K562 (cell line): ENCODE measurements around the gene CSAG1. TPM values are rescaled to one million over a fixed set of nuclear protein-coding genes. Genes with fewer than 3 reads are reported as not detected.
"Not testable (repeated sequence)": the region's sequence is repeated elsewhere in the genome, so short reads cannot be mapped to it uniquely, and the experiment has no call there.

Experiments
- ATAC-seq: fragments of 200-7000 bp; cut with Tn5 transposase; 3 replicates; pipeline ENCODE4 v1.9.1; 2020; ENCODE audit warnings: moderate library complexity
- BruUV-seq: library from RNA; stranded (reverse); fragments of 400-500 nt; replicated peaks from 2 replicates; lab custom pipeline; 2021; lab: Mats Ljungman, UMichigan
- CTCF ChIA-PET: fragments of 300-600 bp; formaldehyde crosslinking; extraction: SDS; loops from one replicate; lab custom pipeline; 2021; ENCODE audit warnings: low intra/inter-chr PET ratio; lab: Yijun Ruan, JAX
- POLR2A ChIA-PET: fragments of 300-600, 350-650 bp; sonication (Branson Sonifier 250); formaldehyde crosslinking; extraction: SDS; loops from one replicate; lab custom pipeline; 2021; ENCODE audit warnings: antibody characterized with exemption, inconsistent platforms; lab: Yijun Ruan, JAX
- DNase-seq, 4 experiments: peaks; one replicate each; pipeline versions ENCODE4 v3.0.0 to v3.0.0-alpha.2; 2011 to 2018; ENCODE audit warnings: low spot score in 3 of 4, mixed read lengths in 3 of 4; ENCODE audit errors: extremely low read depth in 1 of 4
- FAIRE-seq: peaks from 2 replicates; lab custom pipeline; 2011; peaks lifted over from hg19 to GRCh38; lab: Jason Lieb, UNC
- H2AFZ ChIP-seq: 2 replicates; pipeline ENCODE4 v1.6.0; 2011; ENCODE audit warnings: low read depth, low read length, control low read depth, inconsistent platforms
- H3K27ac ChIP-seq: fragments of 200-600 bp; 3 replicates; pipeline ENCODE4 v1.8.0; 2011; ENCODE audit warnings: low read depth, mild to moderate bottlenecking, control low read depth, inconsistent platforms, low read length, moderate library complexity, mixed read lengths; ENCODE audit errors: extremely low read depth
- H3K27me3 ChIP-seq, 2 experiments: fragments of 300-600 bp in 1 of 2; 2 replicates in 1 of 2; 3 replicates in 1 of 2; pipeline versions ENCODE4 v1.6.0 to v1.8.0; 2011; ENCODE audit warnings: inconsistent platforms in 2 of 2, low read length in 2 of 2, mild to moderate bottlenecking in 1 of 2, mixed read lengths in 1 of 2, moderate library complexity in 1 of 2; ENCODE audit not compliant: control insufficient read depth in 2 of 2, insufficient read depth in 2 of 2
- H3K36me3 ChIP-seq: fragments of 300-600 bp; 3 replicates; pipeline ENCODE4 v1.8.0; 2011; ENCODE audit warnings: mild to moderate bottlenecking, low read length, inconsistent platforms; ENCODE audit not compliant: control insufficient read depth, insufficient read depth
- H3K4me1 ChIP-seq, 2 experiments: fragments of 200-600 bp in 1 of 2; replicated peaks in 1 of 2; 2 replicates in 1 of 2; 3 replicates in 1 of 2; pipeline versions ENCODE4 v1.5.1 to v1.8.0; 2011; ENCODE audit warnings: inconsistent platforms in 2 of 2, low read length in 2 of 2, mild to moderate bottlenecking in 1 of 2, mixed read lengths in 1 of 2, moderate library complexity in 1 of 2; ENCODE audit not compliant: control insufficient read depth in 2 of 2, insufficient read depth in 2 of 2
- H3K4me2 ChIP-seq: 2 replicates; pipeline ENCODE4 v1.6.1; 2011; ENCODE audit warnings: low read length, control low read depth, inconsistent platforms, mixed read lengths; ENCODE audit not compliant: insufficient read depth
- H3K4me3 ChIP-seq: fragments of 200-600 bp; sonication (generic), shearing (Covaris generic); 2 replicates; pipeline ENCODE4 v1.5.1; 2016; ENCODE audit warnings: control low read depth, inconsistent platforms
- H3K79me2 ChIP-seq: fragments of 200-600 bp; 3 replicates; pipeline ENCODE4 v1.8.0; 2011; ENCODE audit warnings: low read length, inconsistent platforms; ENCODE audit not compliant: control insufficient read depth, insufficient read depth
- H3K9ac ChIP-seq, 2 experiments: 2 replicates each; pipeline versions ENCODE4 v1.6.0 to v1.6.1; 2011; ENCODE audit warnings: low read depth in 2 of 2, low read length in 2 of 2, control low read depth in 1 of 2, inconsistent platforms in 1 of 2, mild to moderate bottlenecking in 1 of 2, mixed read lengths in 1 of 2; ENCODE audit not compliant: insufficient read depth in 1 of 2
- H3K9me1 ChIP-seq: one replicate; pipeline ENCODE4 v1.6.0; 2011; ENCODE audit warnings: inconsistent platforms, mild to moderate bottlenecking, low read length, moderate library complexity; ENCODE audit not compliant: control insufficient read depth, insufficient read depth
- H3K9me3 ChIP-seq: replicated peaks from 2 replicates; pipeline ENCODE4 v1.5.1; 2011; ENCODE audit warnings: low read depth, low read length, inconsistent platforms; ENCODE audit not compliant: control insufficient read depth, insufficient read depth
- H4K20me1 ChIP-seq: replicated peaks from 2 replicates; pipeline ENCODE4 v1.6.1; 2011; ENCODE audit warnings: low read length, inconsistent platforms, mixed read lengths; ENCODE audit not compliant: control insufficient read depth, insufficient read depth
- WGBS: fragments of 100-300 bp; shearing (Covaris generic); methylation state at CpG from one replicate; pipeline ENCODE4 v1.1.6; 2016; ENCODE audit warnings: low coverage, mixed read lengths; ENCODE audit not compliant: insufficient coverage; ENCODE audit errors: missing lambda C conversion rate; 5-methylcytosine and 5-hydroxymethylcytosine counted together
- in situ Hi-C: fragments of 300-500 bp; cut with MboI; formaldehyde crosslinking; loops from 4 replicates; pipeline ENCODE4 v1.15.0; 2018; ENCODE audit warnings: inconsistent platforms, mixed read lengths
- intact Hi-C: fragments of 100-400 bp; cut with micrococcal nuclease; formaldehyde crosslinking; loops from 2 replicates; pipeline ENCODE4 v1.14.2; 2022
- polyA plus RNA-seq, 8 experiments: library from polyadenylated mRNA; depleted of rRNA in 4 of 8; stranded (reverse) in 5 of 8; unstranded in 3 of 8; fragments of >200 nt; fragmentation: Nextera tagmentation in 2 of 8; fragmentation: Illumina TruSeq in 1 of 8; extraction: Ambion mirVana in 2 of 8; extraction: Trizol in 1 of 8; gene quantifications; 2 replicates each; pipeline versions ENCODE4 v1.2.1 to v1.2.3, GENCODE V29; 2011 to 2014; ENCODE audit warnings: inconsistent platforms in 1 of 8, missing spikeins in 1 of 8
- total RNA-seq, 7 experiments: library from RNA; depleted of rRNA in 6 of 7; stranded (reverse); fragments of >200 nt in 6 of 7; fragmentation: Illumina TruSeq in 2 of 7; extraction: Trizol in 2 of 7; gene quantifications; 2 replicates each; pipeline versions ENCODE4 v1.2.1 to v1.2.3, GENCODE V29; 2011 to 2021; ENCODE audit warnings: low replicate concordance in 1 of 7
- TF ChIP-seq, protein P1 (sequence below), 2 experiments: fragments of 450-650 bp; formaldehyde crosslinking in 1 of 2; IDR thresholded peaks; 2 replicates each; pipeline versions ENCODE4 v1.4.0 to v1.6.1; 2014 to 2020; ENCODE audit warnings: mild to moderate bottlenecking in 2 of 2, borderline replicate concordance in 1 of 2, low read depth in 1 of 2

The CSAG1 gene
- total and polyA plus RNA-seq, 9 of the 15 experiments (the other 6 are each of a cell fraction or from before 2014, with no cell fraction given) = 43.1 to 170 (median 62.1) TPM

DNA sequence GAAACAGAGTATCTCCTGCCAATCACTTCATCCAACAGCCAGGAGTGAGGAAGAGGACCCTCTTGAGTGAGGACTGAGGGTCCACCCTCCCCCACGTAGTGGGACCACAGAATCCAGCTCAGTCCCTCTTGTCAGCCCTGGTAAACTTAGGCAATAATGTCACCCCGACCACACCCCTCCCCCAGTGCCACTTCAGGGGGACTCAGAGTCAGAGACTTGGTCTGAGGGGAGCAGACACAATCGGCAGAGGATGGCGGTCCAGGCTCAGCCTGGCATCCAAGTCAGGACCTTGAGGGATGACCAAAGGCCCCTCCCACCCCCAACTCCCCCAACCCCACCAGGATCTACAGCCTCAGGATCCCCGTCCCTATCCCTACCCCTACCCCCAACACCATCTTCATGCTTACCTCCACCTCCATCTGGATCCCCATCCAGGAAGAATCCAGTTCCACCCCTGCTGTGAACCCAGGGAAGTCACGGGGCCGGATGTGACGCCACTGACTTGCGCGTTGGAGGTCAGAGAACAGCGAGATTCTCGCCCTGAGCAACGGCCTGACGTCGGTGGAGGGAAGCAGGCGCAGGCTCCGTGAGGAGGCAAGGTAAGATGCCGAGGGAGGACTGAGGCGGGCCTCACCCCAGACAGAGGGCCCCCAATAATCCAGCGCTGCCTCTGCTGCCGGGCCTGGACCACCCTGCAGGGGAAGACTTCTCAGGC lies at the start of gene CSAG1, which contains the start of gene MAGEA12 (continued):
- TF ChIP-seq, protein P1, sequence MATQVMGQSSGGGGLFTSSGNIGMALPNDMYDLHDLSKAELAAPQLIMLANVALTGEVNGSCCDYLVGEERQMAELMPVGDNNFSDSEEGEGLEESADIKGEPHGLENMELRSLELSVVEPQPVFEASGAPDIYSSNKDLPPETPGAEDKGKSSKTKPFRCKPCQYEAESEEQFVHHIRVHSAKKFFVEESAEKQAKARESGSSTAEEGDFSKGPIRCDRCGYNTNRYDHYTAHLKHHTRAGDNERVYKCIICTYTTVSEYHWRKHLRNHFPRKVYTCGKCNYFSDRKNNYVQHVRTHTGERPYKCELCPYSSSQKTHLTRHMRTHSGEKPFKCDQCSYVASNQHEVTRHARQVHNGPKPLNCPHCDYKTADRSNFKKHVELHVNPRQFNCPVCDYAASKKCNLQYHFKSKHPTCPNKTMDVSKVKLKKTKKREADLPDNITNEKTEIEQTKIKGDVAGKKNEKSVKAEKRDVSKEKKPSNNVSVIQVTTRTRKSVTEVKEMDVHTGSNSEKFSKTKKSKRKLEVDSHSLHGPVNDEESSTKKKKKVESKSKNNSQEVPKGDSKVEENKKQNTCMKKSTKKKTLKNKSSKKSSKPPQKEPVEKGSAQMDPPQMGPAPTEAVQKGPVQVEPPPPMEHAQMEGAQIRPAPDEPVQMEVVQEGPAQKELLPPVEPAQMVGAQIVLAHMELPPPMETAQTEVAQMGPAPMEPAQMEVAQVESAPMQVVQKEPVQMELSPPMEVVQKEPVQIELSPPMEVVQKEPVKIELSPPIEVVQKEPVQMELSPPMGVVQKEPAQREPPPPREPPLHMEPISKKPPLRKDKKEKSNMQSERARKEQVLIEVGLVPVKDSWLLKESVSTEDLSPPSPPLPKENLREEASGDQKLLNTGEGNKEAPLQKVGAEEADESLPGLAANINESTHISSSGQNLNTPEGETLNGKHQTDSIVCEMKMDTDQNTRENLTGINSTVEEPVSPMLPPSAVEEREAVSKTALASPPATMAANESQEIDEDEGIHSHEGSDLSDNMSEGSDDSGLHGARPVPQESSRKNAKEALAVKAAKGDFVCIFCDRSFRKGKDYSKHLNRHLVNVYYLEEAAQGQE (IDR thresholded peaks at IDR 0.05; ENCODE audit: borderline replicate concordance) = no peak
- TF ChIP-seq, protein P1 (CRISPR knock-in tag; IDR thresholded peaks at IDR 0.05; ENCODE audit: low read depth) = no peak

DNA sequence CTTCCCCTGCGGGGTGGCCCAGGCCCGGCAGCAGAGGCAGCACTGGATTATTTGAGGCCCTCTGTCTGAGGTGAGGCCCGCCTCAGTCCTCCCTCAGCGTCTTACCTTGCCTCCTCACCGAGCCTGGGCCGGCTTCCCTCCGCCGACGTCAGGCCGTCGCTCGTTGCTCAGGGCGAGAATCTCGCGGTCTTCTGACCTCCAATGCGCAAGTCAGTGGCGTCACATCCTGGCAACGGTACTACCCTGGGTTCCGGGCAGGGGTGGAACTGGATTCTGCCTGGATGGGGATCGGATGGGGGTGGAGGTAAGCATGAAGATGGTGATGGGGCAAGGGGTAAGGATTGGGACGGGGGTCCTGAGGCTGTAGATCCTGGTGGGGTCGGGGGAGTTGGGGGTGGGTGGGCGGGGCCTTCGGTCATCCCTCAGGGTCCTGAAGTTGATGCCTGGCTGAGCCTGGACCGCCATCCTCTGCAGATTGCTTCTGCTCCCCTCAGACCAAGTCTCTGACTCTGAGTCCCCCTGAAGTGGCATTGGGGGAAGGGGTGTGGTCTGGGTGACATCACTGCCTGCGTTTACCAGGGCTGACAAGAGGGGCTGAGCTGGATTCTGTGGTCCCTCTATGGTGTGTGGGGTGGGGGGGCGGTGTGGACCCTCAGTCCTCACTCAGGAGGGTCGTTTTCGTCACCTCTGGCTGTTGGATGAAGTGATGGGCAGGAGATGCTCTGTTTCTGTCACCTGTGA lies 36.2 kb upstream of the CSAG1 start, which contains the start of gene MAGEA6:
Gene MAGEA6, minus strand, starts transcription at position 141 of the 741 bp plus-strand sequence. CDS start 2,039 bp downstream, outside the sequence.
- H3K27me3 ChIP-seq, H3K4me1 ChIP-seq, H3K4me2 ChIP-seq, H3K9me3 ChIP-seq, H4K20me1 ChIP-seq, BruUV-seq, intact Hi-C loops, POLR2A ChIA-PET, H3K79me2 ChIP-seq, H3K9me1 ChIP-seq, DNase-seq, H2AFZ ChIP-seq, H3K4me3 ChIP-seq, CTCF ChIA-PET, H3K27ac ChIP-seq, H3K9ac ChIP-seq, H3K36me3 ChIP-seq: not testable (repeated sequence)
- peak; percentile 95 for FAIRE-seq
- no CpG with 5 or more reads among the region's 29 CpGs for WGBS
- in situ Hi-C loops = loop anchor here (5.0 kb wide), 1 partner anchor 67 kb away; no protein-coding TSS in a partner anchor
- peak; percentile 98 for ATAC-seq

DNA sequence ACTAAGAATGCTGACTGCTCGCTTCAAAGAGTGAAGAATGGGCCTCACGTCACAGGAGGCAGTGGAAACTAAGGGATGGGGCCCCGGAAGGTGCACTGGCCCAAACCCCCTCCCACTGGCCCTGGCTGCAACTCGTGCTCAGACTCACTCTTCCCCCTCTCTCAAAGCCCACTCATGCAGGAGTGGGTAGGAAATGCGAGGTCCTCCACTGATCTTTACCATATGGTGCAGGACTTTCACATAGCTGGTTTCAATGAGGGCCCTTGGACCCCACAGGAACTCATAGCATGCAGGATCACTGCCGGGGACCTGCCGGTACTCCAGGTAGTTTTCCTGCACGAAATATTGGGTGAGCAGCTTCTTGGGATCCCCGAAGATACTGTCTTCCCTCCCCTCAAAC lies 33.0 kb upstream of the CSAG1 start:
- POLR2A ChIA-PET, BruUV-seq: not testable (repeated sequence)
- in situ Hi-C loops = loop anchor here (5.0 kb wide), 1 partner anchor 64 kb away; no protein-coding TSS in a partner anchor

More for the DNA sequence above, 33.0 kb upstream of the CSAG1 start:
- intact Hi-C loops, ATAC-seq, H2AFZ ChIP-seq, H3K27ac ChIP-seq, CTCF ChIA-PET, H3K79me2 ChIP-seq, FAIRE-seq, H4K20me1 ChIP-seq, H3K4me1 ChIP-seq, H3K27me3 ChIP-seq, H3K4me3 ChIP-seq, H3K36me3 ChIP-seq, DNase-seq, H3K9me3 ChIP-seq, H3K4me2 ChIP-seq, H3K9ac ChIP-seq, H3K9me1 ChIP-seq: not testable (repeated sequence)
- 85% methylated on average over 6 of the region's 9 CpGs for WGBS
